Skeletal muscle tissue (tissue), 4 donors: ENCODE data around the gene SEMG2. TPM values are rescaled to one million over a fixed set of nuclear protein-coding genes. Genes with fewer than 3 reads are reported as not detected.

Source experiments
- H3K27ac ChIP-seq: one replicate; pipeline ENCODE4 v1.7.0; 2013; ENCODE audit warnings: mild to moderate bottlenecking, low read depth, low read length, inconsistent platforms
- H3K27me3 ChIP-seq, 3 donors: one replicate each; pipeline ENCODE4 v1.7.0; 2013; ENCODE audit warnings: low read length in 3 of 3; ENCODE audit not compliant: control insufficient read depth in 3 of 3, insufficient read depth in 3 of 3
- H3K36me3 ChIP-seq, 3 donors: one replicate each; pipeline ENCODE4 v1.7.0; 2013; ENCODE audit warnings: low read length in 3 of 3; ENCODE audit not compliant: control insufficient read depth in 3 of 3, insufficient read depth in 3 of 3
- H3K4me1 ChIP-seq, 3 donors: one replicate each; pipeline ENCODE4 v1.7.0; 2013; ENCODE audit warnings: low read length in 3 of 3, mild to moderate bottlenecking in 3 of 3; ENCODE audit not compliant: control insufficient read depth in 3 of 3, insufficient read depth in 3 of 3
- H3K4me3 ChIP-seq, 3 donors: one replicate each; pipeline ENCODE4 v1.7.0; 2013; ENCODE audit warnings: low read length in 3 of 3
- H3K9ac ChIP-seq, 3 donors: one replicate each; pipeline ENCODE4 v1.7.0; 2013; ENCODE audit warnings: low read length in 3 of 3, mild to moderate bottlenecking in 3 of 3, moderate library complexity in 2 of 3, low read depth in 1 of 3
- H3K9me3 ChIP-seq, 3 donors: one replicate each; pipeline ENCODE4 v1.7.0; 2013; ENCODE audit warnings: low read length in 3 of 3; ENCODE audit not compliant: control insufficient read depth in 3 of 3
- total RNA-seq: library from RNA; depleted of rRNA; stranded (reverse); fragments of >200 nt; gene quantifications from one replicate; pipeline ENCODE4 v1.2.3, GENCODE V29; 2014
- donor health status: Osteomylitis.

SEMG2 gene
- total RNA-seq, 1 donor from 2014 or later = not detected

- Histone ChIP-seq H3K36me3 (no peaks in the 10 kb centered on the region), H3K4me1 (no peaks in the 10 kb centered on the region), H3K27ac (no peak overlapping the region), H3K9ac (no peak overlapping the region), H3K4me3 (no peak overlapping the region), H3K9me3 (peaks cover 0 to 2% (median 0%) of the 10 kb centered on the region in 3 donors), H3K27me3 (peaks cover 0 to 4% (median 3%) of the 10 kb centered on the region in 3 donors)
Measured at GRCh38 chr20:45189861-45190260, 31.3 kb upstream of the SEMG2 start.

GRCh38 chr20:45191926-45192325 lies 29.2 kb upstream of the SEMG2 start:
- peaks cover 0 to 4% (median 3%) of the 10 kb centered on the region in 3 donors for H3K27me3 ChIP-seq
- no peak overlapping the region for H3K27ac ChIP-seq
- H3K36me3 ChIP-seq = no peaks in the 10 kb centered on the region
- no peak overlapping the region for H3K9ac ChIP-seq
- H3K4me3 ChIP-seq = no peak overlapping the region
- H3K9me3 ChIP-seq = peaks cover 0 to 2% (median 0%) of the 10 kb centered on the region in 3 donors
- H3K4me1 ChIP-seq = no peaks in the 10 kb centered on the region

GRCh38 chr20:45193331-45193730 lies 27.8 kb upstream of the SEMG2 start:
- H3K36me3 ChIP-seq = no peaks in the 10 kb centered on the region
- peaks cover 0 to 8% (median 4%) of the 10 kb centered on the region in 3 donors for H3K27me3 ChIP-seq
- H3K9me3 ChIP-seq = peaks cover 0 to 2% (median 0%) of the 10 kb centered on the region in 3 donors
- H3K9ac ChIP-seq = no peak overlapping the region
- H3K27ac ChIP-seq = no peak overlapping the region
- no peak overlapping the region for H3K4me3 ChIP-seq
- no peaks in the 10 kb centered on the region for H3K4me1 ChIP-seq

- H3K4me3 ChIP-seq = no peak within 1 kb of the TSS
- peaks cover 0 to 5% (median 3%) of the 10 kb centered on the region in 3 donors for H3K27me3 ChIP-seq
- H3K36me3 ChIP-seq = no peaks in the 10 kb centered on the region
- no peak within 1 kb of the TSS for H3K9ac ChIP-seq
- H3K27ac ChIP-seq = no peak within 1 kb of the TSS
- no peaks in the 10 kb centered on the region for H3K4me1 ChIP-seq
- H3K9me3 ChIP-seq = peaks cover 0 to 3% (median 0%) of the 10 kb centered on the region in 3 donors
Measured at GRCh38 chr20:45206725-45207124, 14.4 kb upstream of the SEMG2 start, which contains the start of gene SEMG1. TSS of gene SEMG1 (plus strand) at chr20:45207033. CDS start at chr20:45207054, 21 bp downstream.

GRCh38 chr20:45209924-45210323 lies 11.2 kb upstream of the SEMG2 start:
- no peak overlapping the region for H3K9ac ChIP-seq
- H3K9me3 ChIP-seq = no peaks in the 10 kb centered on the region
- H3K4me3 ChIP-seq = no peak overlapping the region
- no peaks in the 10 kb centered on the region for H3K36me3 ChIP-seq
- H3K27me3 ChIP-seq = peaks cover 0 to 3% (median 3%) of the 10 kb centered on the region in 3 donors
- H3K4me1 ChIP-seq = no peaks in the 10 kb centered on the region
- no peak overlapping the region for H3K27ac ChIP-seq

GRCh38 chr20:45211569-45212474 lies 9.4 kb upstream of the SEMG2 start:
- H3K4me3 ChIP-seq = no peak overlapping the region
- H3K27ac ChIP-seq = no peak overlapping the region
- H3K9me3 ChIP-seq = no peaks in the 10 kb centered on the region
- H3K27me3 ChIP-seq = peaks cover 0 to 1% (median 0%) of the 10 kb centered on the region in 3 donors
- H3K4me1 ChIP-seq = no peaks in the 10 kb centered on the region
- no peaks in the 10 kb centered on the region for H3K36me3 ChIP-seq
- no peak overlapping the region for H3K9ac ChIP-seq

- Histone ChIP-seq H3K4me3 (no peak overlapping the region), H3K4me1 (no peaks in the 10 kb centered on the region), H3K36me3 (no peaks in the 10 kb centered on the region), H3K9me3 (no peaks in the 10 kb centered on the region), H3K27ac (no peak overlapping the region), H3K27me3 (no peaks in the 10 kb centered on the region), H3K9ac (no peak overlapping the region)
Measured at GRCh38 chr20:45212836-45213235, 8.3 kb upstream of the SEMG2 start.

- H3K9ac ChIP-seq = no peak overlapping the region
- no peaks in the 10 kb centered on the region for H3K9me3 ChIP-seq
- peaks cover 3 to 5% (median 3%) of the 10 kb centered on the region in 3 donors for H3K27me3 ChIP-seq
- no peak overlapping the region for H3K4me3 ChIP-seq
- no peak overlapping the region for H3K27ac ChIP-seq
- no peaks in the 10 kb centered on the region for H3K4me1 ChIP-seq
- no peaks in the 10 kb centered on the region for H3K36me3 ChIP-seq
Measured at GRCh38 chr20:45218124-45218523, 3.0 kb upstream of the SEMG2 start.

- peaks cover 3 to 5% (median 3%) of the 10 kb centered on the region in 3 donors for H3K27me3 ChIP-seq
- H3K9ac ChIP-seq = no peak overlapping the region
- no peak overlapping the region for H3K4me3 ChIP-seq
- H3K4me1 ChIP-seq = no peaks in the 10 kb centered on the region
- no peaks in the 10 kb centered on the region for H3K9me3 ChIP-seq
- H3K27ac ChIP-seq = no peak overlapping the region
- no peaks in the 10 kb centered on the region for H3K36me3 ChIP-seq
Measured at GRCh38 chr20:45218636-45219035, 2.5 kb upstream of the SEMG2 start.

- Histone ChIP-seq H3K9ac (no peak overlapping the region), H3K27ac (no peak overlapping the region)
Measured at GRCh38 chr20:45223136-45223535, 2.0 kb downstream of the SEMG2 start.

More at GRCh38 chr20:45223136-45223535, 2.0 kb downstream of the SEMG2 start:
- Histone ChIP-seq H3K27me3 (peaks cover 3 to 15% (median 5%) of the 10 kb centered on the region in 3 donors), H3K4me3 (no peak overlapping the region), H3K36me3 (no peaks in the 10 kb centered on the region), H3K9me3 (peaks cover 0 to 2% (median 0%) of the 10 kb centered on the region in 3 donors), H3K4me1 (no peaks in the 10 kb centered on the region)
